Lung microvascular endothelial cell (primary cell): ENCODE results near the gene MAGOHB. TPM values are rescaled to one million over a fixed set of nuclear protein-coding genes. Genes with fewer than 3 reads are reported as not detected.

Experiments used
- DNase-seq, 2 donors: peaks; one replicate each; pipeline versions ENCODE4 v3.0.0 to v3.0.0-alpha.2; 2010; ENCODE audit warnings: low read depth in 2 of 2
- total RNA-seq: library from RNA; depleted of rRNA; stranded (reverse); fragments of >200 nt; gene quantifications from 2 replicates; pipeline ENCODE4 v1.2.1, GENCODE V29; 2014

Gene MAGOHB
- total RNA-seq, 1 donor from 2014 or later, result 13.5 TPM

- no peak for DNase-seq
These were observed 56.1 kb downstream of the MAGOHB start for GRCh38 chr12:10557329-10557728.

DNA sequence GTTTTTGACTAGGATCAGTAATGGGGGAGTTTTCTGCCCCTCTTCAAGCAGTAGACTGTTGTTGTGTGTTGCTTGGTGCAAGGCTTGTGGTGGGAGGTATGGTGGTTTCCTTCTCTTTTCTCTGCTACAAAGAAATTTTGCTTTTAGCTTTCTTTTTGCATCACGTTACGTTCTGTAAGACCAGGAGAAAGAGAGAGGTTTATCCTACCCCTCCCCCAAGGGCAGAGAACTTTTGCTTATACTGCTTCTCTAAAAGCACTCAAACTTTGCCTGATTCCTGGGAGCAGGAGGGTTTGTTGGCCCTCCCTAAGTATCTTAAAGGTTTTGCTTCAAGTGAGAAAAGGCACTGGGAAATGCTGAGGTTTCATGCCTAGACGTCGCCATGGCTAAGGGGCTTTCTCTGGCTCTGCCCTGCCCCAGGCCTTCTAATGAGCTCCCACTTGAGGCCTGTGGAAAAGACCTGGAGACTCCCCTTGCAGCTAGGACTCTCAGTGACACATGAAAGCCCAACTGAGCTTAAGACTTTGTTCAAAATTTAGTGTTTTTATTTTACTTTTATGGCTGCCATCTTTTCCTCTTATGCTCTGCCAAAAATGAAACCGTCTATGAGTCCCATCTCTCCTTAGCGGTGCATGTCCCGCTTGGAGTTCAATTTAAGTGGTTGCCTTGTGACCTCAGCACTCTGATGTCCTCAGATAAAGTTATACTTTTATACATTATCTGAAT, 58.5 kb downstream of the MAGOHB start:
- no peak for DNase-seq

- DNase-seq, result no peak
These were observed 59.1 kb downstream of the MAGOHB start for GRCh38 chr12:10554228-10554755.

Other genes starting within 250 kb of the MAGOHB start
- gene KLRK1, start 223.6 kb downstream of the MAGOHB start, total RNA-seq, result not detected in 2 replicates
- not detected in 2 replicates for gene KLRC4, start 203.9 kb downstream of the MAGOHB start, total RNA-seq
- not detected in 2 replicates for gene KLRC3, start 193.0 kb downstream of the MAGOHB start, total RNA-seq
- gene KLRC2, start 177.6 kb downstream of the MAGOHB start, total RNA-seq, result not detected in 2 replicates
- gene KLRC1, start 160.2 kb downstream of the MAGOHB start, total RNA-seq, result not detected in 2 replicates
- gene EIF2S3B, start 107.7 kb downstream of the MAGOHB start, total RNA-seq, result 0.60 and 7.8 TPM in 2 replicates
- 4.2 and 8.1 TPM in 2 replicates for gene STYK1, start 60.4 kb upstream of the MAGOHB start, total RNA-seq
- 127 and 170 TPM in 2 replicates for gene YBX3, start 109.7 kb upstream of the MAGOHB start, total RNA-seq
- not detected in 2 replicates for gene TAS2R7, start 189.0 kb upstream of the MAGOHB start, total RNA-seq
- not detected in 2 replicates for gene TAS2R8, start 193.7 kb upstream of the MAGOHB start, total RNA-seq
- under 0.01 TPM in 1 of 2 replicates, not detected in the other for gene TAS2R9, start 196.6 kb upstream of the MAGOHB start, total RNA-seq
- under 0.01 and 0.22 TPM in 2 replicates for gene TAS2R10, start 212.7 kb upstream of the MAGOHB start, total RNA-seq
- 0.22 and 0.40 TPM in 2 replicates for gene PRR4, start 235.9 kb upstream of the MAGOHB start, total RNA-seq